GM12878 (cell line): ENCODE data around the gene TMBIM1. TPM values are rescaled to one million over a fixed set of nuclear protein-coding genes. Genes with fewer than 3 reads are reported as not detected.

Source experiments
- ASH2L ChIP-seq: fragments of 300-600, 200-600 bp; sonication (generic); IDR thresholded peaks from 2 replicates; pipeline ENCODE4 v1.6.1; 2017; ENCODE audit warnings: low read depth, mild to moderate bottlenecking, borderline replicate concordance
- ATF2 ChIP-seq: IDR thresholded peaks from 2 replicates; pipeline ENCODE4 v1.6.1; 2012; ENCODE audit warnings: low read length, inconsistent platforms
- ATF7 ChIP-seq: fragments of 450-650 bp; IDR thresholded peaks from 2 replicates; pipeline ENCODE4 v1.6.1; 2016; ENCODE audit warnings: low read depth, mild to moderate bottlenecking
- BHLHE40 ChIP-seq, 2 experiments: fragments of 450-650 bp in 1 of 2; IDR thresholded peaks; 2 replicates each; pipeline ENCODE4 v1.6.1; 2011 to 2017; ENCODE audit warnings: low read depth in 2 of 2, borderline replicate concordance in 1 of 2, improper control_type of control experiment in 1 of 2, low read length in 1 of 2, mild to moderate bottlenecking in 1 of 2
- BRCA1 ChIP-seq: IDR thresholded peaks from 2 replicates; pipeline ENCODE4 v1.6.1; 2011; ENCODE audit warnings: low read depth, low read length, improper control_type of control experiment
- CEBPB ChIP-seq, 2 experiments: fragments of 150-350 bp in 1 of 2; IDR thresholded peaks; 2 replicates each; pipeline ENCODE4 v1.6.1; 2012 to 2014; ENCODE audit warnings: low read depth in 2 of 2, low read length in 2 of 2, borderline replicate concordance in 1 of 2, inconsistent platforms in 1 of 2
- DPF2 ChIP-seq: fragments of 450-650 bp; IDR thresholded peaks from 2 replicates; pipeline ENCODE4 v1.6.1; 2017; ENCODE audit warnings: mild to moderate bottlenecking
- ETV6 ChIP-seq, 2 experiments: fragments of 450-650 bp in 1 of 2; IDR thresholded peaks in 1 of 2; conservative IDR thresholded peaks in 1 of 2; 2 replicates each; pipeline ENCODE4 v1.6.1; 2014; ENCODE audit warnings: antibody characterized with exemption in 1 of 2, borderline replicate concordance in 1 of 2, low read depth in 1 of 2, mild to moderate bottlenecking in 1 of 2, moderate library complexity in 1 of 2
- HCFC1 ChIP-seq: fragments of 150-350 bp; IDR thresholded peaks from 2 replicates; pipeline ENCODE4 v1.6.1; 2014; ENCODE audit warnings: low read length
- MYB ChIP-seq: fragments of 150-350 bp; IDR thresholded peaks from 2 replicates; pipeline ENCODE4 v1.6.1; 2014; ENCODE audit warnings: mild to moderate bottlenecking, low read depth, low read length, borderline replicate concordance
- NFXL1 ChIP-seq: fragments of 450-650 bp; IDR thresholded peaks from 2 replicates; pipeline ENCODE4 v1.6.1; 2017; ENCODE audit warnings: antibody characterized with exemption, mild to moderate bottlenecking, borderline replicate concordance
- NKRF ChIP-seq: fragments of 450-650 bp; conservative IDR thresholded peaks from 2 replicates; pipeline ENCODE4 v1.6.1; 2017; ENCODE audit warnings: mild to moderate bottlenecking, moderate library complexity
- NRF1 ChIP-seq: conservative IDR thresholded peaks from 2 replicates; pipeline ENCODE4 v1.6.1; 2011; ENCODE audit warnings: mild to moderate bottlenecking, low read depth, low read length, improper control_type of control experiment
- PAX8 ChIP-seq: fragments of 450-650 bp; IDR thresholded peaks from 2 replicates; pipeline ENCODE4 v1.6.1; 2017; ENCODE audit warnings: mild to moderate bottlenecking, moderate library complexity
- POLR2A ChIP-seq: IDR thresholded peaks from 2 replicates; pipeline ENCODE4 v1.6.1; 2011; ENCODE audit warnings: low read depth, mild to moderate bottlenecking, low read length
- RB1 ChIP-seq: fragments of 450-650 bp; formaldehyde crosslinking; IDR thresholded peaks from 2 replicates; pipeline ENCODE4 v1.6.1; 2017; ENCODE audit warnings: mild to moderate bottlenecking, borderline replicate concordance
- RUNX3 ChIP-seq: IDR thresholded peaks from 2 replicates; pipeline ENCODE4 v1.6.1; 2012; ENCODE audit warnings: low read length, inconsistent platforms
- SIX5 ChIP-seq: IDR thresholded peaks from 2 replicates; pipeline ENCODE4 v1.6.1; 2011; ENCODE audit warnings: mild to moderate bottlenecking, low read depth, low read length, moderate library complexity; ENCODE audit not compliant: severe bottlenecking
- SMARCA5 ChIP-seq: fragments of 450-650 bp; IDR thresholded peaks from 2 replicates; pipeline ENCODE4 v1.6.1; 2017; ENCODE audit warnings: mild to moderate bottlenecking
- SREBF1 ChIP-seq: IDR thresholded peaks from 2 replicates; pipeline ENCODE4 v1.6.1; 2012; ENCODE audit warnings: mild to moderate bottlenecking, low read length
- SUPT20H ChIP-seq: IDR thresholded peaks from 2 replicates; pipeline ENCODE4 v1.6.1; 2011; ENCODE audit warnings: low read depth, mild to moderate bottlenecking, low read length, moderate library complexity, borderline replicate concordance; ENCODE audit not compliant: control insufficient read depth
- SUZ12 ChIP-seq: fragments of 200-600 bp; sonication (generic); IDR thresholded peaks from one replicate; pipeline ENCODE4 v1.6.1; 2018; ENCODE audit warnings: antibody characterized with exemption, mild to moderate bottlenecking; ENCODE audit not compliant: unreplicated experiment
- TBL1XR1 ChIP-seq: IDR thresholded peaks from 2 replicates; pipeline ENCODE4 v1.6.1; 2012; ENCODE audit warnings: low read depth, low read length, improper control_type of control experiment
- TCF7 ChIP-seq: IDR thresholded peaks from 2 replicates; pipeline ENCODE4 v1.6.1; 2014; ENCODE audit warnings: antibody characterized with exemption, borderline replicate concordance
- ZBED1 ChIP-seq: IDR thresholded peaks from 2 replicates; pipeline ENCODE4 v1.6.1; 2016; ENCODE audit warnings: borderline replicate concordance
- ZNF622 ChIP-seq: fragments of 450-650 bp; IDR thresholded peaks from 2 replicates; pipeline ENCODE4 v1.6.1; 2017; ENCODE audit warnings: mild to moderate bottlenecking, inconsistent platforms
- polyA plus RNA-seq, 11 experiments: library from polyadenylated mRNA; depleted of rRNA in 4 of 11; unstranded in 6 of 11; stranded (reverse) in 5 of 11; fragments of >200 nt; fragmentation: Nextera tagmentation in 4 of 11; fragmentation: Illumina TruSeq in 1 of 11; extraction: Ambion mirVana in 4 of 11; extraction: Trizol in 1 of 11; gene quantifications; 1 replicate in 1 of 11; 2 replicates in 10 of 11; pipeline versions ENCODE4 v1.2.1 to v1.2.3, GENCODE V29; 2011 to 2016; ENCODE audit warnings: inconsistent platforms in 2 of 11, missing spikeins in 2 of 11, low read depth in 1 of 11
- total RNA-seq, 4 experiments: library from RNA; depleted of rRNA in 3 of 4; stranded (reverse); fragments of >200 nt in 3 of 4; fragmentation: Illumina TruSeq in 1 of 4; extraction: Trizol in 1 of 4; gene quantifications; 2 replicates each; pipeline versions ENCODE4 v1.2.1 to v1.2.3, GENCODE V29; 2013 to 2021
- TF ChIP-seq, protein P1 (sequence below), 3 experiments: IDR thresholded peaks in 2 of 3; conservative IDR thresholded peaks in 1 of 3; 2 replicates each; pipeline ENCODE4 v1.5.1; 2011; ENCODE audit warnings: low read depth in 3 of 3, low read length in 3 of 3, mild to moderate bottlenecking in 3 of 3, control low read depth in 2 of 3, moderate library complexity in 2 of 3, inconsistent platforms in 1 of 3, mixed read lengths in 1 of 3; ENCODE audit not compliant: control insufficient read depth in 2 of 3, insufficient read depth in 1 of 3; ENCODE audit errors: extremely low read depth in 1 of 3

Gene TMBIM1
- total and polyA plus RNA-seq, 10 of the 15 experiments (the other 5 are each of a cell fraction or from before 2014, with no cell fraction given) = 6.1 to 38.3 (median 26.2) TPM

DNA sequence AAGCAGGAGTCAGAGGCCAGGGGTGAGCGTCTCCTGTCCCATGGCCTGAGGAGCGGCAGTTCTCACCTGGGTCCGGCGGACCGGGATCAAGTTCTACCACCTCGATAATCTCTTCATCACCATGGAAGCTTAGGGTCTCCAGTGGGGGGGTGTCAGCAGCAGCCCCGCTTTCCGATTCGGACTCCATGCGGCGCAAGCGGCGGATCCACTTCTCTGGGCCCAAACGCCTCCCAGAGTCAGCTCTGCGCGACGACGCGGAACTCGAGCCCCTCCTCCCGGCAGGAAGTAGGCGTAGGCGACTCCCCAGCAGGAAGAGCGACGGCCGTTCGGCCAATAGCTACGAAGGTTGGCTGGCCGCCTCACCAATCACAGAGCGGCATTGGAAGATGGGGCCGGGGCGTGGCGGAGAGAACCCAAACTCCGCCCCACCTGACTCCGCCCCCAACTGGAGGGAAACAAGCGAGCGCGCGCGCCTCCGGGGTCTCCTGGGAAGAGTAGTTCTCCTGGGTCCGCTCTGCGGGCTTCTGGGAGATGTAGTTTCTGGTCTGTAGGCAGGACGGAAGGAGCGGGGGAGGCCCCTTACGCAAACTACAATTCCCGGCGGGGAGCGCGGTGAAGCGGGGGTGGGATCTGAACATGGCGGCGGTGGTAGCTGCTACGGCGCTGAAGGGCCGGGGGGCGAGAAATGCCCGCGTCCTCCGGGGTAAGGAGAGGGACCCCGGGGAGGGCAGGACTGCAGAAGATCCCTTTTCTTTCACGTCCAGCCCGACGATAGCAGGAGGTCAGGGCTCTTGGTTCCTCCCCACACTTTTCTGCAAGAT, 22.2 kb downstream of the TMBIM1 start, which contains the start of the genes AAMP and PNKD (continued):
- TF ChIP-seq SUPT20H (no peak), DPF2 (peak; percentile 99), NKRF (peak; percentile 94), CEBPB (IDR thresholded peaks at IDR 0.05; ENCODE audit: borderline replicate concordance in 1 of 2, low read depth in 2 of 2, low read length in 2 of 2) (no peak), TBL1XR1 (peak; percentile 47; the same call in 1 of the 2 replicates), SMARCA5 (peak; percentile 56; the same call in 1 of the 2 replicates), SIX5 (peak; percentile 100), NRF1 (0 out of 2 replicates have a peak, but pooled peaks have one; percentile 25), ZNF622 (no peak), TCF7 (no peak), RUNX3 (peak; percentile 55), ZBED1 (no peak), SUZ12 (no peak), BRCA1 (no peak), ATF7 (peak; percentile 16; the same call in 1 of the 2 replicates), RB1 (0 out of 2 replicates have a peak, but pooled peaks have one; percentile 41), POLR2A (peak; percentile 89), MYB (no peak), HCFC1 (peak; percentile 98), ETV6 (conservative IDR thresholded peaks at IDR 0.05 in 1 of 2, IDR thresholded peaks at IDR 0.05 in 1 of 2; ENCODE audit: borderline replicate concordance in 1 of 2, low read depth in 1 of 2) (no peak), SREBF1 (peak; percentile 93), NFXL1 (no peak), PAX8 (no peak), ATF2 (no peak), ASH2L (no peak), BHLHE40 (IDR thresholded peaks at IDR 0.05; ENCODE audit: borderline replicate concordance in 1 of 2, low read depth in 2 of 2, low read length in 1 of 2) (peak; percentile 13 to 33; a peak in 2 of 4 replicates)
- TF ChIP-seq, protein P1, sequence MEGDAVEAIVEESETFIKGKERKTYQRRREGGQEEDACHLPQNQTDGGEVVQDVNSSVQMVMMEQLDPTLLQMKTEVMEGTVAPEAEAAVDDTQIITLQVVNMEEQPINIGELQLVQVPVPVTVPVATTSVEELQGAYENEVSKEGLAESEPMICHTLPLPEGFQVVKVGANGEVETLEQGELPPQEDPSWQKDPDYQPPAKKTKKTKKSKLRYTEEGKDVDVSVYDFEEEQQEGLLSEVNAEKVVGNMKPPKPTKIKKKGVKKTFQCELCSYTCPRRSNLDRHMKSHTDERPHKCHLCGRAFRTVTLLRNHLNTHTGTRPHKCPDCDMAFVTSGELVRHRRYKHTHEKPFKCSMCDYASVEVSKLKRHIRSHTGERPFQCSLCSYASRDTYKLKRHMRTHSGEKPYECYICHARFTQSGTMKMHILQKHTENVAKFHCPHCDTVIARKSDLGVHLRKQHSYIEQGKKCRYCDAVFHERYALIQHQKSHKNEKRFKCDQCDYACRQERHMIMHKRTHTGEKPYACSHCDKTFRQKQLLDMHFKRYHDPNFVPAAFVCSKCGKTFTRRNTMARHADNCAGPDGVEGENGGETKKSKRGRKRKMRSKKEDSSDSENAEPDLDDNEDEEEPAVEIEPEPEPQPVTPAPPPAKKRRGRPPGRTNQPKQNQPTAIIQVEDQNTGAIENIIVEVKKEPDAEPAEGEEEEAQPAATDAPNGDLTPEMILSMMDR (IDR thresholded peaks at IDR 0.05 in 2 of 3, conservative IDR thresholded peaks at IDR 0.05 in 1 of 3; ENCODE audit: control insufficient read depth in 2 of 3, extremely low read depth in 1 of 3, insufficient read depth in 1 of 3, low read depth in 3 of 3, low read length in 3 of 3) = peak in 2 of 3 experiments; percentile 10 to 33; a peak in 2 of 6 replicates
